Brain pericyte (primary cell): Measurements from ENCODE around the gene SKI.

ENCODE experiments used
- DNase-seq: peaks from one replicate; pipeline ENCODE4 v3.0.0-alpha.2; 2012; ENCODE audit warnings: low read depth, low spot score

The SKI gene

GRCh38 chr1:2339206-2340085 is 111.3 kb downstream of the SKI start:
- no peak for DNase-seq

- no peak for DNase-seq
Measured at GRCh38 chr1:2340086-2340917, 112.2 kb downstream of the SKI start.

GRCh38 chr1:2340918-2341254 is 112.8 kb downstream of the SKI start:
- no peak for DNase-seq

- DNase-seq: no peak
Measured at GRCh38 chr1:2341706-2342383, 113.7 kb downstream of the SKI start.

GRCh38 chr1:2342384-2343022 is 114.4 kb downstream of the SKI start:
- DNase-seq: no peak

GRCh38 chr1:2343023-2343935 is 115.2 kb downstream of the SKI start:
- no peak for DNase-seq

- no peak for DNase-seq
Measured at GRCh38 chr1:2344121-2344681, 116.1 kb downstream of the SKI start.

GRCh38 chr1:2344744-2345296 is 116.7 kb downstream of the SKI start:
- no peak for DNase-seq

GRCh38 chr1:2345297-2346075 is 117.4 kb downstream of the SKI start:
- no peak for DNase-seq

- DNase-seq: no peak
Measured at GRCh38 chr1:2346691-2347408, 118.7 kb downstream of the SKI start.

- DNase-seq: no peak
Measured at GRCh38 chr1:2347409-2347785, 119.3 kb downstream of the SKI start.

GRCh38 chr1:2347896-2348295 is 119.8 kb downstream of the SKI start:
- no peak for DNase-seq

- DNase-seq: no peak
Measured at GRCh38 chr1:2348346-2349325, 120.5 kb downstream of the SKI start.

- DNase-seq: no peak
Measured at GRCh38 chr1:2349806-2350205, 121.7 kb downstream of the SKI start.

GRCh38 chr1:2350501-2350900 is 122.4 kb downstream of the SKI start:
- DNase-seq: no peak

- DNase-seq: no peak
Measured at GRCh38 chr1:2350911-2351655, 123.0 kb downstream of the SKI start.

GRCh38 chr1:2351723-2352122 is 123.6 kb downstream of the SKI start:
- DNase-seq: no peak
